ENCODE data around the gene TBC1D25.

- TF ChIP-seq, protein P1, sequence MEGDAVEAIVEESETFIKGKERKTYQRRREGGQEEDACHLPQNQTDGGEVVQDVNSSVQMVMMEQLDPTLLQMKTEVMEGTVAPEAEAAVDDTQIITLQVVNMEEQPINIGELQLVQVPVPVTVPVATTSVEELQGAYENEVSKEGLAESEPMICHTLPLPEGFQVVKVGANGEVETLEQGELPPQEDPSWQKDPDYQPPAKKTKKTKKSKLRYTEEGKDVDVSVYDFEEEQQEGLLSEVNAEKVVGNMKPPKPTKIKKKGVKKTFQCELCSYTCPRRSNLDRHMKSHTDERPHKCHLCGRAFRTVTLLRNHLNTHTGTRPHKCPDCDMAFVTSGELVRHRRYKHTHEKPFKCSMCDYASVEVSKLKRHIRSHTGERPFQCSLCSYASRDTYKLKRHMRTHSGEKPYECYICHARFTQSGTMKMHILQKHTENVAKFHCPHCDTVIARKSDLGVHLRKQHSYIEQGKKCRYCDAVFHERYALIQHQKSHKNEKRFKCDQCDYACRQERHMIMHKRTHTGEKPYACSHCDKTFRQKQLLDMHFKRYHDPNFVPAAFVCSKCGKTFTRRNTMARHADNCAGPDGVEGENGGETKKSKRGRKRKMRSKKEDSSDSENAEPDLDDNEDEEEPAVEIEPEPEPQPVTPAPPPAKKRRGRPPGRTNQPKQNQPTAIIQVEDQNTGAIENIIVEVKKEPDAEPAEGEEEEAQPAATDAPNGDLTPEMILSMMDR (IDR thresholded peaks at IDR 0.05), result no peak
- TF ChIP-seq POLR2AphosphoS5 (IDR thresholded peaks at IDR 0.05), result no peak
Measured at GRCh38 chrX:48540028-48540375, 488 bp downstream of the TBC1D25 start.

All from prostate gland (tissue), 2 donors.